Measurements from ENCODE around the gene UGT1A3. TPM values are rescaled to one million over a fixed set of nuclear protein-coding genes. Genes with fewer than 3 reads are reported as not detected.

UGT1A3 gene
- total RNA-seq, 6 experiments from 2014 or later = not detected

DNA sequence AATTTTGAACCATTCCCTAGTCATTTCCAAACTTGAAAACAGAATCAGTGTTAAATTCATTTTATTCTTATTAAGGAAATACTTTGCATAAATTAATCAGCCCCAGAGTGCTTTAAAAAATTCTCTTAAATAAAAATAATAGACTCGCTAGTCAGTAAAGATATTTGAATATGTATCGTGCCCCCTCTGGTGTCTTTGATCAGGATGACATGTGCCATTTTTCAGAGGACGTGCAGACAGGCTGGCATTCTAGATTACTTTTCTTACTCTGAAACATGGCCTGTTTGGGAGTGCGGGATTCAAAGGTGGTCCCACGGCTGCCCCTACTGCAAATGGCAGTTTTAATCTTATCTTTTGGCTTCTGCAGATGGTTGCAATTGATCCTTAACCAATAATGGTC, 43.7 kb downstream of the UGT1A3 start:
- peaks cover 17% of the 10 kb centered on the region for H3K9me3 Mint-ChIP-seq
- H3K27ac Mint-ChIP-seq = no peak overlapping the region

DNA sequence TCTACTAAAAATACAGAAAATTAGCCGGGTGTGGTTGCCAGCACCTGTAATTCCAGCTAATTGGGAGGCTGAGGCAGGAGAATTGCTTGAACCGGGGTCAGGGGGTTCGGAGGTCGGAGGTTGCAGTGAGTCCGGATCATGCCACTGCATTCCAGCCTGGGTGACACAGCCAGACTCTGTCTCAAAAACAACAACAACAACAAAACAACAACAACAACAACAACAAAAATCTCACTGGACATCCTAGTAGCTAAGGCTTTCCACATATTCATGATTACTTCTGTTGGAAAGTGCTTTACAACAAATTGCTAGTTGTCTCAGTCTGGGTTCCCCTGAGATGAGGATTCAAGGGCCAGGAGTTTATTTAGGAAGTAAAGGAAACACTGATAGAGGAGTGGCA, 45.0 kb downstream of the UGT1A3 start:
- H3K9me3 Mint-ChIP-seq = peaks cover 21% of the 10 kb centered on the region
- DNase-seq = no peak
- no peak overlapping the region for H3K4me3 Mint-ChIP-seq
- H3K27ac Mint-ChIP-seq = no peak overlapping the region
- no peaks in the 10 kb centered on the region for H3K36me3 Mint-ChIP-seq (ENCODE audit: low read depth)
- TF ChIP-seq, protein P1, sequence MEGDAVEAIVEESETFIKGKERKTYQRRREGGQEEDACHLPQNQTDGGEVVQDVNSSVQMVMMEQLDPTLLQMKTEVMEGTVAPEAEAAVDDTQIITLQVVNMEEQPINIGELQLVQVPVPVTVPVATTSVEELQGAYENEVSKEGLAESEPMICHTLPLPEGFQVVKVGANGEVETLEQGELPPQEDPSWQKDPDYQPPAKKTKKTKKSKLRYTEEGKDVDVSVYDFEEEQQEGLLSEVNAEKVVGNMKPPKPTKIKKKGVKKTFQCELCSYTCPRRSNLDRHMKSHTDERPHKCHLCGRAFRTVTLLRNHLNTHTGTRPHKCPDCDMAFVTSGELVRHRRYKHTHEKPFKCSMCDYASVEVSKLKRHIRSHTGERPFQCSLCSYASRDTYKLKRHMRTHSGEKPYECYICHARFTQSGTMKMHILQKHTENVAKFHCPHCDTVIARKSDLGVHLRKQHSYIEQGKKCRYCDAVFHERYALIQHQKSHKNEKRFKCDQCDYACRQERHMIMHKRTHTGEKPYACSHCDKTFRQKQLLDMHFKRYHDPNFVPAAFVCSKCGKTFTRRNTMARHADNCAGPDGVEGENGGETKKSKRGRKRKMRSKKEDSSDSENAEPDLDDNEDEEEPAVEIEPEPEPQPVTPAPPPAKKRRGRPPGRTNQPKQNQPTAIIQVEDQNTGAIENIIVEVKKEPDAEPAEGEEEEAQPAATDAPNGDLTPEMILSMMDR (IDR thresholded peaks at IDR 0.05) = no peak
- no peaks in the 10 kb centered on the region for H3K4me1 Mint-ChIP-seq (ENCODE audit: low read depth)
- peaks cover 10% of the 10 kb centered on the region for H3K27me3 Mint-ChIP-seq (ENCODE audit: insufficient read depth)

More for the DNA sequence above, 43.7 kb downstream of the UGT1A3 start:
- TF ChIP-seq, protein P1 (IDR thresholded peaks at IDR 0.05) = no peak
- Mint-ChIP-seq H3K4me1 (ENCODE audit: low read depth) (no peaks in the 10 kb centered on the region), H3K27me3 (ENCODE audit: insufficient read depth) (peaks cover 10% of the 10 kb centered on the region), H3K4me3 (no peak overlapping the region), H3K36me3 (ENCODE audit: low read depth) (no peaks in the 10 kb centered on the region)
- no peak for DNase-seq

DNA sequence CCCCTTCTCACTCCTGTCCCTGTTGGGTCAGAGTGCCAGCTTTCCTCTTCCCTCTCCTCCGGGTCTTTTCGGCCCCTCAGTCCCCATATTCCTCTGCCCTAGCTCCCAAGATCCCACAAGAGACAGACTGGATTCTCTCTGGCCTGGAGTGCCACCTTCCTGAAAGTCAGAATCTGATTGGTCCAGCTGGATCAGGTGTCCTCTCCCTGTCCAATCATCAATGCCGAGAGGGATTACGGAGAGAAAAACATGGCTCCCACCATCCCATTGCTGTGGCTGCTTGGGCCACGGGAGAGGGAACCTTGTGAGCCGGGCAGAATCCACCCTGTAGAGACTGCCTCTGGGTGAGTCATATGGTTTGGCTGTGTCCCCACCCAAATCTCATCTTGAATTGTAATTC, 46.6 kb downstream of the UGT1A3 start:
- Mint-ChIP-seq H3K27ac (no peak overlapping the region), H3K4me3 (no peak overlapping the region), H3K27me3 (ENCODE audit: insufficient read depth) (peaks cover 5% of the 10 kb centered on the region), H3K36me3 (ENCODE audit: low read depth) (no peaks in the 10 kb centered on the region), H3K9me3 (peaks cover 17% of the 10 kb centered on the region), H3K4me1 (ENCODE audit: low read depth) (no peaks in the 10 kb centered on the region)
- TF ChIP-seq, protein P1 (IDR thresholded peaks at IDR 0.05) = no peak
- no peak for DNase-seq

DNA sequence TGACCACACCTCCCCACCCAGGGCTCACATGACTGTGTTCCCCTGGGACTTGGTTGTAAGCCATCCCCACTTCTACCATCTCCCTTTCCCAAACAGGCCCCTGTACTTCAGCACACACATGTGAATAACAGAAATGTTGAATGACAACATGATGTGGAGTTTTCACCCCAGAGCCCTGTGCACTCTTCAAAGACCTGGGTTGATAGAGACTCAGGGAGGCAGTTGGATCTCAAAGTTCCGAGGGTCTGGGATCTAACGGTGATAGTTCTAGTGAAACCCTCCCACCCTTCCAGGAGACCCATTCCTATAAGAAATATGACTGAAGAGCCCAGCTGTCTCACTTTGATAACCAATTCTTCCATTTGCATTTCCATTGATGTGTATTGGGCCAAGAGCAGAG, 49.2 kb downstream of the UGT1A3 start, which contains the start of gene MROH2A:
TSS of gene MROH2A (plus strand) at position 301 of the 400 bp plus-strand sequence. CDS start 1,029 bp downstream, outside the sequence.
- TF ChIP-seq, protein P1 (IDR thresholded peaks at IDR 0.05) = no peak
- no peak within 1 kb of the TSS for H3K4me3 Mint-ChIP-seq
- H3K27ac Mint-ChIP-seq = no peak within 1 kb of the TSS
- no peaks in the 10 kb centered on the region for H3K4me1 Mint-ChIP-seq (ENCODE audit: low read depth)
- H3K9me3 Mint-ChIP-seq = peaks cover 23% of the 10 kb centered on the region
- no peak for DNase-seq
- H3K36me3 Mint-ChIP-seq (ENCODE audit: low read depth) = no peaks in the 10 kb centered on the region
- peaks cover 2% of the 10 kb centered on the region; the same call in 1 of the 2 replicates for H3K27me3 Mint-ChIP-seq (ENCODE audit: insufficient read depth)

DNA sequence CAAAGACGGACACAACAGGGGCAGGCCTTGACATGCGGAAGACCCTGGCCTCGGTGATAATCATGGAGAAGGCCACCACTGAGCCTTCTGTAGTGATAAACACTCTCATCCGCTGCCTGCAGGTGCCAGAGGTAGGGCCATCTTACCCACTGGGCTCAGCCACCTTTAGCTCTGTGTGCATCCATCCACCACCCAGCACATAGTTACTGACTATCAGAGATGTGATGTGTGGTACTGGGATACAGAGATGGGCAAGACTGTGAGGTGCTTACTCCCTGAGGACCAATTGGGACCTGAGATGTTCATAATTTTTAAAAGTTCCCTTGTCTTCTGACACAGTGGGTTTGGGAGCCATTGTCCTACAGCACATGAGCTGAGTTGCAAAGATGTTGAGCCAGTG, 50.9 kb downstream of the UGT1A3 start:
- H3K36me3 Mint-ChIP-seq (ENCODE audit: low read depth) = no peaks in the 10 kb centered on the region

More for the DNA sequence above, 50.9 kb downstream of the UGT1A3 start:
- no peak for DNase-seq
- peaks cover 2% of the 10 kb centered on the region; the same call in 1 of the 2 replicates for H3K27me3 Mint-ChIP-seq (ENCODE audit: insufficient read depth)
- no peak overlapping the region for H3K27ac Mint-ChIP-seq
- H3K9me3 Mint-ChIP-seq = peaks cover 26% of the 10 kb centered on the region
- TF ChIP-seq, protein P1 (IDR thresholded peaks at IDR 0.05) = no peak
- no peaks in the 10 kb centered on the region for H3K4me1 Mint-ChIP-seq (ENCODE audit: low read depth)
- H3K4me3 Mint-ChIP-seq = no peak overlapping the region

All from HFFc6 (cell line).